Measurements from ENCODE around the gene AFMID. TPM values are rescaled to one million over a fixed set of nuclear protein-coding genes. Genes with fewer than 3 reads are reported as not detected.

Gene AFMID
- total and polyA plus RNA-seq, 2 of the 13 experiments (the other 11 are each of a cell fraction or from before 2014, with no cell fraction given) = 249 to 270 TPM

DNA sequence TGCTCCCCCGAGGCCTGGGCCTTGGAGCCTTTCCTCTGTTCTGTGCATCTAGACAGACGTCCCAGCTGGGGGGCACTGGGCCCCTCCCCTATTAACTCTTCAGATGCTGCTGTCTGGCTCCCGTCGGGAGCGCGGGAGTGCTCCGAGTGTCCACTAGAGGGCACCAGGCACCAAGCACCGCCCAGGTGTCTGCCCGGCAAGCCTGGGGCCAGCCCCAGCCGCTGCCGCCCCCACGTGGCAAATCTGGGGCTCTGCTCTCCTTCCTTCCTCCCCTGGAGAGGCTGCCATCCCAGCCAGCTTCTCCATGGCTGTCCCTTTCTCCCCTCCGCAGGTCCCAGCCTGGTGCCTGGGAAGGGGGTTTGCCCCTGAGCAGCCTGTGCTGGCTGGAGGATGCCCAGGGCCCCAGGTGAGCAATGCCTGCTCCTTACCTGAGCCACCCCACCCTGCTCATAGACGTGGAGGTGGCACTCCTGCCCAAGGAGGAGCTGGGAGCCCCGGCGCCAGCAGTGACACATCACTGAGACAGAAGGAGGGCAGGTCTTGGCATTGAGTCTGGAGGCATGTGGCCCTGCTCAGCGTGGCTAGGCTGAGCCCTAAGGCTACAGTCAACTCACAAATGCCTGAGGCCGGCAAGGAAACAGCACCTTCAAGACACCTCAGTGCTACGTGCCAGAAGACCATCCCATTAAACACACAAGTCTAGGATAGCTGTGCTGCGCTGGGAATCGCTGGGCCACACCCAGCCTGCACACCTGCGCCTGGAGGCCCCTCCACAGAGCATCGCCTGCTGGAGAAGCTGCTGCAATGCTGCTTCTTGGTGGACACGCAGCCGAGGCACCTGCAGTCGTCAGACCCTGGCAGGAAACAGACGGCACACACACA is 64.0 kb downstream of the AFMID start (continued):
- no peak for TF ChIP-seq HNF1A (IDR thresholded peaks at IDR 0.05; ENCODE audit: low read depth)
- no peak for TF ChIP-seq HNF1A (CRISPR knock-in tag; IDR thresholded peaks at IDR 0.05; ENCODE audit: borderline replicate concordance)
- no peak for TF ChIP-seq ZNF513 (CRISPR knock-in tag; conservative IDR thresholded peaks at IDR 0.05)
- TF ChIP-seq ZFP1 (CRISPR knock-in tag; IDR thresholded peaks at IDR 0.05) = no peak
- TF ChIP-seq TSC22D2 (CRISPR knock-in tag; IDR thresholded peaks at IDR 0.05; ENCODE audit: borderline replicate concordance) = peak; percentile 89; the same call in 1 of the 2 replicates
- peak; percentile 49; the same call in 1 of the 2 replicates for TF ChIP-seq ISL2 (CRISPR knock-in tag; IDR thresholded peaks at IDR 0.05)
- TF ChIP-seq, protein P1, sequence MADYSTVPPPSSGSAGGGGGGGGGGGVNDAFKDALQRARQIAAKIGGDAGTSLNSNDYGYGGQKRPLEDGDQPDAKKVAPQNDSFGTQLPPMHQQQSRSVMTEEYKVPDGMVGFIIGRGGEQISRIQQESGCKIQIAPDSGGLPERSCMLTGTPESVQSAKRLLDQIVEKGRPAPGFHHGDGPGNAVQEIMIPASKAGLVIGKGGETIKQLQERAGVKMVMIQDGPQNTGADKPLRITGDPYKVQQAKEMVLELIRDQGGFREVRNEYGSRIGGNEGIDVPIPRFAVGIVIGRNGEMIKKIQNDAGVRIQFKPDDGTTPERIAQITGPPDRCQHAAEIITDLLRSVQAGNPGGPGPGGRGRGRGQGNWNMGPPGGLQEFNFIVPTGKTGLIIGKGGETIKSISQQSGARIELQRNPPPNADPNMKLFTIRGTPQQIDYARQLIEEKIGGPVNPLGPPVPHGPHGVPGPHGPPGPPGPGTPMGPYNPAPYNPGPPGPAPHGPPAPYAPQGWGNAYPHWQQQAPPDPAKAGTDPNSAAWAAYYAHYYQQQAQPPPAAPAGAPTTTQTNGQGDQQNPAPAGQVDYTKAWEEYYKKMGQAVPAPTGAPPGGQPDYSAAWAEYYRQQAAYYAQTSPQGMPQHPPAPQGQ (CRISPR knock-in tag; IDR thresholded peaks at IDR 0.05; ENCODE audit: borderline replicate concordance) = no peak
- peak; percentile 53; the same call in 1 of the 2 replicates for TF ChIP-seq MIXL1 (CRISPR knock-in tag; IDR thresholded peaks at IDR 0.05)
- TF ChIP-seq, protein P2, sequence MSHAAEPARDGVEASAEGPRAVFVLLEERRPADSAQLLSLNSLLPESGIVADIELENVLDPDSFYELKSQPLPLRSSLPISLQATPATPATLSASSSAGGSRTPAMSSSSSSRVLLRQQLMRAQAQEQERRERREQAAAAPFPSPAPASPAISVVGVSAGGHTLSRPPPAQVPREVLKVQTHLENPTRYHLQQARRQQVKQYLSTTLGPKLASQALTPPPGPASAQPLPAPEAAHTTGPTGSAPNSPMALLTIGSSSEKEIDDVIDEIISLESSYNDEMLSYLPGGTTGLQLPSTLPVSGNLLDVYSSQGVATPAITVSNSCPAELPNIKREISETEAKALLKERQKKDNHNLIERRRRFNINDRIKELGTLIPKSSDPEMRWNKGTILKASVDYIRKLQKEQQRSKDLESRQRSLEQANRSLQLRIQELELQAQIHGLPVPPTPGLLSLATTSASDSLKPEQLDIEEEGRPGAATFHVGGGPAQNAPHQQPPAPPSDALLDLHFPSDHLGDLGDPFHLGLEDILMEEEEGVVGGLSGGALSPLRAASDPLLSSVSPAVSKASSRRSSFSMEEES (CRISPR knock-in tag; IDR thresholded peaks at IDR 0.05) = peak; percentile 64; the same call in 1 of the 2 replicates
- peak; percentile 66; the same call in 1 of the 2 replicates for TF ChIP-seq KDM5B (CRISPR knock-in tag; IDR thresholded peaks at IDR 0.05; ENCODE audit: borderline replicate concordance)
- TF ChIP-seq ZBTB37 (CRISPR knock-in tag; IDR thresholded peaks at IDR 0.05) = peak; percentile 72; the same call in 1 of the 2 replicates
- no peak for TF ChIP-seq ZBTB8A (CRISPR knock-in tag; IDR thresholded peaks at IDR 0.05; ENCODE audit: borderline replicate concordance, low read depth)
- no peak for TF ChIP-seq ZC3H4 (CRISPR knock-in tag; IDR thresholded peaks at IDR 0.05; ENCODE audit: borderline replicate concordance)
- no peak for TF ChIP-seq PBX2 (CRISPR knock-in tag; IDR thresholded peaks at IDR 0.05)
- no peak for TF ChIP-seq ARNTL (CRISPR knock-in tag; IDR thresholded peaks at IDR 0.05)
- TF ChIP-seq HIVEP1 (CRISPR knock-in tag; IDR thresholded peaks at IDR 0.05) = 0 out of 2 replicates have a peak, but pooled peaks have one; percentile 33

All from HepG2 (cell line).